Upper lobe of left lung (tissue), 4 donors: ENCODE measurements around the gene PAX7.

Experiments used
- POLR2A ChIP-seq, 4 donors: fragments of 450-650 bp; IDR thresholded peaks; one replicate each; pipeline ENCODE4 v1.5.1; 2016 to 2017; ENCODE audit warnings: antibody characterized with exemption in 4 of 4, mild to moderate bottlenecking in 2 of 4
- POLR2AphosphoS5 ChIP-seq, 2 donors: sonication (generic); formaldehyde crosslinking; IDR thresholded peaks; one replicate each; pipeline ENCODE4 v1.5.1; 2017; ENCODE audit warnings: antibody characterized with exemption in 2 of 2
- TF ChIP-seq, protein P1 (sequence below), 6 experiments: fragments of 450-650 bp in 4 of 6; fragments of 200-600 bp in 2 of 6; sonication (generic) in 2 of 6; IDR thresholded peaks; one replicate each; pipeline ENCODE4 v1.5.1; 2016 to 2019; ENCODE audit warnings: antibody characterized with exemption in 6 of 6

DNA sequence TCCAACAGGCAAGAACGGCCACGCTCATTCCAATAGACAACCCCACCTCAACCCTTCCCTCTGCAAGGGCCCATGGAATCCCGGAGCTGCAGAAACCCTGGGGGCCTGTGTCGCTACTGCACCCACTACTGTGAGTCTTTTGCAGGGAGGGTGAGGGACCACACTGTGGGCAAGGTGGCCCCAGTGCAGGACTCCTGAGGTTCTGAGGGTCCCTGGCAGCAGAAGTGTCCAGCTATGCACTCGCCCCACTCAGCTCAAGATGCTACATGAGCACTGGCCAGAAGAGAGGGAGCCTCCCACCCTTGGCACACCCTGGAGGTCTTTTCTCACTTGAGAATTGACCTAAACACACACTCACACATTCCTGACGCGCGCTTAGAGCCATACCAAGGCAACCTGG is 2.1 kb upstream of the PAX7 start:
- TF ChIP-seq, protein P1, sequence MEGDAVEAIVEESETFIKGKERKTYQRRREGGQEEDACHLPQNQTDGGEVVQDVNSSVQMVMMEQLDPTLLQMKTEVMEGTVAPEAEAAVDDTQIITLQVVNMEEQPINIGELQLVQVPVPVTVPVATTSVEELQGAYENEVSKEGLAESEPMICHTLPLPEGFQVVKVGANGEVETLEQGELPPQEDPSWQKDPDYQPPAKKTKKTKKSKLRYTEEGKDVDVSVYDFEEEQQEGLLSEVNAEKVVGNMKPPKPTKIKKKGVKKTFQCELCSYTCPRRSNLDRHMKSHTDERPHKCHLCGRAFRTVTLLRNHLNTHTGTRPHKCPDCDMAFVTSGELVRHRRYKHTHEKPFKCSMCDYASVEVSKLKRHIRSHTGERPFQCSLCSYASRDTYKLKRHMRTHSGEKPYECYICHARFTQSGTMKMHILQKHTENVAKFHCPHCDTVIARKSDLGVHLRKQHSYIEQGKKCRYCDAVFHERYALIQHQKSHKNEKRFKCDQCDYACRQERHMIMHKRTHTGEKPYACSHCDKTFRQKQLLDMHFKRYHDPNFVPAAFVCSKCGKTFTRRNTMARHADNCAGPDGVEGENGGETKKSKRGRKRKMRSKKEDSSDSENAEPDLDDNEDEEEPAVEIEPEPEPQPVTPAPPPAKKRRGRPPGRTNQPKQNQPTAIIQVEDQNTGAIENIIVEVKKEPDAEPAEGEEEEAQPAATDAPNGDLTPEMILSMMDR (IDR thresholded peaks at IDR 0.05): no peak
- TF ChIP-seq POLR2A (IDR thresholded peaks at IDR 0.05) (no peak), POLR2AphosphoS5 (IDR thresholded peaks at IDR 0.05) (no peak)
